Liver (tissue), 3 donors: ENCODE measurements around the gene TMLHE.

ENCODE experiments used
- EGR1 ChIP-seq, 2 donors: IDR thresholded peaks; 2 replicates each; pipeline ENCODE4 v1.6.1; 2016 to 2018; ENCODE audit warnings: antibody characterized with exemption in 2 of 2, low read depth in 2 of 2
- FOXA1 ChIP-seq: IDR thresholded peaks from 2 replicates; pipeline ENCODE4 v1.6.1; 2016; ENCODE audit warnings: antibody characterized with exemption
- GABPA ChIP-seq, 2 donors: IDR thresholded peaks in 1 of 2; conservative IDR thresholded peaks in 1 of 2; 2 replicates each; pipeline ENCODE4 v1.6.1; 2016; ENCODE audit warnings: antibody characterized with exemption in 2 of 2, mild to moderate bottlenecking in 1 of 2, moderate library complexity in 1 of 2
- JUND ChIP-seq, 2 donors: IDR thresholded peaks; 2 replicates each; pipeline ENCODE4 v1.6.1; 2016; ENCODE audit warnings: antibody characterized with exemption in 2 of 2
- RAD21 ChIP-seq, 2 donors: IDR thresholded peaks; 2 replicates each; pipeline ENCODE4 v1.6.1; 2016; ENCODE audit warnings: antibody characterized with exemption in 2 of 2, mild to moderate bottlenecking in 2 of 2
- SP1 ChIP-seq: IDR thresholded peaks from 2 replicates; pipeline ENCODE4 v1.6.1; 2018; ENCODE audit warnings: antibody characterized with exemption, mild to moderate bottlenecking
- YY1 ChIP-seq: IDR thresholded peaks from 2 replicates; pipeline ENCODE4 v1.6.1; 2016; ENCODE audit warnings: antibody characterized with exemption, mild to moderate bottlenecking
- TF ChIP-seq, protein P1 (sequence below): fragments of 150-350 bp; IDR thresholded peaks from 2 replicates; pipeline ENCODE4 v1.5.1; 2017; ENCODE audit warnings: improper control_type of control experiment, low read depth, low read length; ENCODE audit not compliant: missing input control
- TF ChIP-seq, protein P2 (sequence below): IDR thresholded peaks from 2 replicates; pipeline ENCODE4 v1.6.1; 2016; ENCODE audit warnings: antibody characterized with exemption
- TF ChIP-seq, protein P3 (sequence below): IDR thresholded peaks from 2 replicates; pipeline ENCODE4 v1.6.1; 2016; ENCODE audit warnings: antibody characterized with exemption, mild to moderate bottlenecking
- TF ChIP-seq, protein P4 (sequence below): IDR thresholded peaks from 2 replicates; pipeline ENCODE4 v1.6.1; 2016; ENCODE audit warnings: antibody characterized with exemption
- donor health status: healthy.
- donor health status: healthy.

DNA sequence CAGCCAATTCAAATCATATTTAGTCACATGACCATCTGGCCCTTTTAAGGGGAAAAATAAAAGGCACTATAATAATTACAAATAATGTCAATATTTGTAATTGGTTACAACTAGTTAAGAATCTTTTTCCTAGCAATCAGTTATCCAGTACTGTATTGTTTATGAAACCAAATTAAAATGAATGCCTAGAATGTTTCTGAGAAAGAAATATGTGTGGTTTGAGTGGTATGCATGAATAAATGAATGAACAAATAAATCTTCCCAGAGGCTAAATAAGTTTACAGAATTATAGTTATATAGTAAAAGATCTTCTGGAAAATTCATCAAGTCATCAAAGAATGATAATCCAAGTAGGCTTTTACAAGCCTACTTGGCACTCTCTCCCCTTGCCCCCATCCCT, 98.5 kb downstream of the TMLHE start:
- TF ChIP-seq, protein P1, sequence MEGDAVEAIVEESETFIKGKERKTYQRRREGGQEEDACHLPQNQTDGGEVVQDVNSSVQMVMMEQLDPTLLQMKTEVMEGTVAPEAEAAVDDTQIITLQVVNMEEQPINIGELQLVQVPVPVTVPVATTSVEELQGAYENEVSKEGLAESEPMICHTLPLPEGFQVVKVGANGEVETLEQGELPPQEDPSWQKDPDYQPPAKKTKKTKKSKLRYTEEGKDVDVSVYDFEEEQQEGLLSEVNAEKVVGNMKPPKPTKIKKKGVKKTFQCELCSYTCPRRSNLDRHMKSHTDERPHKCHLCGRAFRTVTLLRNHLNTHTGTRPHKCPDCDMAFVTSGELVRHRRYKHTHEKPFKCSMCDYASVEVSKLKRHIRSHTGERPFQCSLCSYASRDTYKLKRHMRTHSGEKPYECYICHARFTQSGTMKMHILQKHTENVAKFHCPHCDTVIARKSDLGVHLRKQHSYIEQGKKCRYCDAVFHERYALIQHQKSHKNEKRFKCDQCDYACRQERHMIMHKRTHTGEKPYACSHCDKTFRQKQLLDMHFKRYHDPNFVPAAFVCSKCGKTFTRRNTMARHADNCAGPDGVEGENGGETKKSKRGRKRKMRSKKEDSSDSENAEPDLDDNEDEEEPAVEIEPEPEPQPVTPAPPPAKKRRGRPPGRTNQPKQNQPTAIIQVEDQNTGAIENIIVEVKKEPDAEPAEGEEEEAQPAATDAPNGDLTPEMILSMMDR = no peak
- TF ChIP-seq, protein P2, sequence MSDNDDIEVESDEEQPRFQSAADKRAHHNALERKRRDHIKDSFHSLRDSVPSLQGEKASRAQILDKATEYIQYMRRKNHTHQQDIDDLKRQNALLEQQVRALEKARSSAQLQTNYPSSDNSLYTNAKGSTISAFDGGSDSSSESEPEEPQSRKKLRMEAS = no peak
- TF ChIP-seq JUND (IDR thresholded peaks at IDR 0.05) (no peak), GABPA (IDR thresholded peaks at IDR 0.05 in 1 of 2, conservative IDR thresholded peaks at IDR 0.05 in 1 of 2) (no peak), RAD21 (IDR thresholded peaks at IDR 0.05) (no peak), SP1 (no peak), YY1 (no peak), EGR1 (IDR thresholded peaks at IDR 0.05; ENCODE audit: low read depth in 2 of 2) (no peak), FOXA1 (no peak)
- TF ChIP-seq, protein P3, sequence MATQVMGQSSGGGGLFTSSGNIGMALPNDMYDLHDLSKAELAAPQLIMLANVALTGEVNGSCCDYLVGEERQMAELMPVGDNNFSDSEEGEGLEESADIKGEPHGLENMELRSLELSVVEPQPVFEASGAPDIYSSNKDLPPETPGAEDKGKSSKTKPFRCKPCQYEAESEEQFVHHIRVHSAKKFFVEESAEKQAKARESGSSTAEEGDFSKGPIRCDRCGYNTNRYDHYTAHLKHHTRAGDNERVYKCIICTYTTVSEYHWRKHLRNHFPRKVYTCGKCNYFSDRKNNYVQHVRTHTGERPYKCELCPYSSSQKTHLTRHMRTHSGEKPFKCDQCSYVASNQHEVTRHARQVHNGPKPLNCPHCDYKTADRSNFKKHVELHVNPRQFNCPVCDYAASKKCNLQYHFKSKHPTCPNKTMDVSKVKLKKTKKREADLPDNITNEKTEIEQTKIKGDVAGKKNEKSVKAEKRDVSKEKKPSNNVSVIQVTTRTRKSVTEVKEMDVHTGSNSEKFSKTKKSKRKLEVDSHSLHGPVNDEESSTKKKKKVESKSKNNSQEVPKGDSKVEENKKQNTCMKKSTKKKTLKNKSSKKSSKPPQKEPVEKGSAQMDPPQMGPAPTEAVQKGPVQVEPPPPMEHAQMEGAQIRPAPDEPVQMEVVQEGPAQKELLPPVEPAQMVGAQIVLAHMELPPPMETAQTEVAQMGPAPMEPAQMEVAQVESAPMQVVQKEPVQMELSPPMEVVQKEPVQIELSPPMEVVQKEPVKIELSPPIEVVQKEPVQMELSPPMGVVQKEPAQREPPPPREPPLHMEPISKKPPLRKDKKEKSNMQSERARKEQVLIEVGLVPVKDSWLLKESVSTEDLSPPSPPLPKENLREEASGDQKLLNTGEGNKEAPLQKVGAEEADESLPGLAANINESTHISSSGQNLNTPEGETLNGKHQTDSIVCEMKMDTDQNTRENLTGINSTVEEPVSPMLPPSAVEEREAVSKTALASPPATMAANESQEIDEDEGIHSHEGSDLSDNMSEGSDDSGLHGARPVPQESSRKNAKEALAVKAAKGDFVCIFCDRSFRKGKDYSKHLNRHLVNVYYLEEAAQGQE = no peak
- TF ChIP-seq, protein P4, sequence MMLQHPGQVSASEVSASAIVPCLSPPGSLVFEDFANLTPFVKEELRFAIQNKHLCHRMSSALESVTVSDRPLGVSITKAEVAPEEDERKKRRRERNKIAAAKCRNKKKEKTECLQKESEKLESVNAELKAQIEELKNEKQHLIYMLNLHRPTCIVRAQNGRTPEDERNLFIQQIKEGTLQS = no peak
